Omental fat pad (tissue), 4 donors: Measurements from ENCODE around the gene SLC7A9. TPM values are rescaled to one million over a fixed set of nuclear protein-coding genes. Genes with fewer than 3 reads are reported as not detected.
"Not testable (repeated sequence)": the region's sequence is repeated elsewhere in the genome, so short reads cannot be mapped to it uniquely, and the experiment has no call there.

Experiments used
- ATAC-seq: fragments of 150-250 bp; one replicate; pipeline ENCODE4 v1.9.1; 2016; ENCODE audit warnings: mild to moderate bottlenecking, moderate library complexity; ENCODE audit not compliant: low FRiP score
- DNase-seq: peaks from one replicate; pipeline ENCODE4 v3.0.0-alpha.2; 2019; ENCODE audit warnings: low spot score
- total RNA-seq, 4 donors: library from RNA; depleted of rRNA; stranded (reverse); fragments of >200 nt; gene quantifications; one replicate each; pipeline ENCODE4 v1.1.0, GENCODE V29; 2016
- TF ChIP-seq, protein P1 (sequence below), 3 donors: fragments of 450-650 bp; IDR thresholded peaks; one replicate each; pipeline ENCODE4 v1.5.1; 2016 to 2017; ENCODE audit warnings: antibody characterized with exemption in 3 of 3, mild to moderate bottlenecking in 3 of 3, moderate library complexity in 2 of 3

SLC7A9 gene
- total RNA-seq, 4 donors from 2014 or later: 0.36 to 1.4 TPM; not detected in 2

DNA sequence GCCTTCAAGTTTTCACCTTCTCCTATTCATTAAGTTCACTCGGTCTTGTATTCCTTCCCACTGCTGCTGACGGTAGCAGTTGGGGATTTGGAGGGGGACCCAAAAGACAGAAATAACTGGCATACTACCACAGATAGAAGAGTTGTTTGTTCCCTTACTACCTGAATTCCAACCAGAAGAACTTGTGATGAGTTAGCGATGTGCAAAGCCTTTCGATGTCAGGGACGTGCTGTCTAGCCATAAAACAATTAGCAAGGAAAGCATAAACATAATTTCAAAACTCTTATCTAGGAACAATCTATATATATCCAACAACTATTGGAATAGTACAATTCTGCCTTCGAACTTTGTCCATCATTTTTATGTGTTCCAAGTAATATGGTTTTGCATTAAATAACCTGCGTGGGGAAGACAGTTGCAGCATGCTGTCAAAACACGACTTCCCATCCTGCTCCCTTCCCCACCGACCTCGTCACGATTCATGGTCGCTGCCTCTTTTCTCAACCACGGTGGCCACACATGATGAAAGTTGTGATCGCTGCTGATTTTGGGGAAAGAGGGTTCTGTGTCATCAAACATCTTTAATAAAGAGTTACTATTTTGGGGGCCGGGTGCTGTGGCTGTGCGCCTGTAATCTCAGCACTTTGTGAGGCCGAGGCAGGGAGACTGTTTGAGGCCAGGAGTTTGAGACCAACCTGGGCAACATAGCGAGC lies 3.8 kb upstream of the SLC7A9 start:
- TF ChIP-seq, protein P1, sequence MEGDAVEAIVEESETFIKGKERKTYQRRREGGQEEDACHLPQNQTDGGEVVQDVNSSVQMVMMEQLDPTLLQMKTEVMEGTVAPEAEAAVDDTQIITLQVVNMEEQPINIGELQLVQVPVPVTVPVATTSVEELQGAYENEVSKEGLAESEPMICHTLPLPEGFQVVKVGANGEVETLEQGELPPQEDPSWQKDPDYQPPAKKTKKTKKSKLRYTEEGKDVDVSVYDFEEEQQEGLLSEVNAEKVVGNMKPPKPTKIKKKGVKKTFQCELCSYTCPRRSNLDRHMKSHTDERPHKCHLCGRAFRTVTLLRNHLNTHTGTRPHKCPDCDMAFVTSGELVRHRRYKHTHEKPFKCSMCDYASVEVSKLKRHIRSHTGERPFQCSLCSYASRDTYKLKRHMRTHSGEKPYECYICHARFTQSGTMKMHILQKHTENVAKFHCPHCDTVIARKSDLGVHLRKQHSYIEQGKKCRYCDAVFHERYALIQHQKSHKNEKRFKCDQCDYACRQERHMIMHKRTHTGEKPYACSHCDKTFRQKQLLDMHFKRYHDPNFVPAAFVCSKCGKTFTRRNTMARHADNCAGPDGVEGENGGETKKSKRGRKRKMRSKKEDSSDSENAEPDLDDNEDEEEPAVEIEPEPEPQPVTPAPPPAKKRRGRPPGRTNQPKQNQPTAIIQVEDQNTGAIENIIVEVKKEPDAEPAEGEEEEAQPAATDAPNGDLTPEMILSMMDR (IDR thresholded peaks at IDR 0.05): no peak
- ATAC-seq (no peak), DNase-seq (no peak)

DNA sequence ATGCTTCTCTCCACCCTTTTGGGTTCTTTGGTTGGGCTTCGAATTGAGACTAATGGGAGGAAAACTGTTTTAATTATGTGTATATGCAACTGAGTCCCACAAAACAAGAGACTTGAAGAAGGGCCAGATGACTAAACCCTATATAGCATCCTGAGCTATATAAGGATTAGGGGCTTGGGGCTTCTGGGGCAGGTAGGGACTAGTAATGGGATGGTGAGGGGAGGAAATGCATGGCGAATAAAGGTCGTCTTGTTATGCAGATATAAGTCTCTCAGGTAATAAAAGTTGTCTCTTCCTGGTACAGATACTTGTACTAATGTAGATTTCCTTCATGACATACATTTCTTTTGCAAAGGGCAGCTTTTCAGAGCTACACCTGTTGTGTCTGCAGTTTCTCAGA lies 2.8 kb upstream of the SLC7A9 start:
- ATAC-seq: no peak

DNA sequence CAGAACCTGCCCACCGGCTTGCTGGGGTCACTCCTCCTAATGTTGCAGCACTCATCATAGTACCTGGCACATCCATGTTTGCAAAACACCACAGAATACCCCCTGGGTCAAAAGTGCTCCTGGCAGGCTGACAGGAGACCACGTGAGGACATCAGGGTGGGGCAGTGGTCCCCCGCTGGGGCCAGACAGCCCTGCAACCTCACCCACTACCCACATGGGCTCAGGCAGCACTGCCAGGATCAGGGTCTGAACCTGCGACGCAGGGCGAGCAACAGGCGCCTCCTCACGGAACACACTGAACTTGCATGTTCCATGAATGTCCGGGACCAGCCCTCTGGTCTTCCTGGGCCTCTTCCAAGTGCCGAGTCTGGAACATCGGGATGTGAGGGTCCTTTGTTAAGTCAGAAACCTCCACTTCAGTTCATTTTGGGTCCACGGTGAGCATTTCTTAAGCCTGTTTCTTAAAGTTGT lies 1.4 kb upstream of the SLC7A9 start:
- TF ChIP-seq, protein P1 (IDR thresholded peaks at IDR 0.05): no peak

More for the DNA sequence above, 2.8 kb upstream of the SLC7A9 start:
- TF ChIP-seq, protein P1 (IDR thresholded peaks at IDR 0.05): no peak
- no peak for DNase-seq

DNA sequence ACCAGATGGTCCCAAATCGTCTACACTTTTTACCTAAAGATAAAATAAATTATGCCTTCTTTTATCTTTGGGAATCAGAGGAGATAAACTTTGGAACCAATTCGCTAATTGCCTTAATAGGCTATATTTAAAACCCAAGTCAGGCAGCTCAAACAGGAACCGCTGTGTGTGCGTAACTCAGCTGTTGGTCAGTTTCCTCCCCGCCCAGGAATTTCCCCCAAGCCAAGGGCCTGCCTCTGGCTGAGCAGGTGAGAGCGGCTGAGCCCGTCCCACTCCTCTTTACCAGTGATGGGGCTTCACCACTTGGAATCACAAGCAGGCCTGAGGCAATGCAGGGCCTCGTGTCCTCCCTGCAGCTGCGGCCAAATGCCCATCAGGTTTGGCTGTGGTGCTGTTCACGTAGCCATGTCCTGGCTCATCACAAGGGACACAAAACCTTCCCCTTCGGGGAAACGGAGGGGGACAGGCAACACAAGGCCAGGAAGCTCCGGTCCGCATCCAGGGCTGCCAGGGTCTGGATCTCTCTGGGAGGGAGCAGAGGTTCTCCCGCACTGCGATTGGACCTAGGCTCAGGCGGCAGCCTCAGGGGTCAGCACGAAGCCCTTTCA lies 503 bp upstream of the SLC7A9 start:
- ATAC-seq: no peak
- DNase-seq: no peak
- TF ChIP-seq, protein P1 (IDR thresholded peaks at IDR 0.05): no peak

More for the DNA sequence above, 1.4 kb upstream of the SLC7A9 start:
- ATAC-seq (no peak), DNase-seq (no peak)

DNA sequence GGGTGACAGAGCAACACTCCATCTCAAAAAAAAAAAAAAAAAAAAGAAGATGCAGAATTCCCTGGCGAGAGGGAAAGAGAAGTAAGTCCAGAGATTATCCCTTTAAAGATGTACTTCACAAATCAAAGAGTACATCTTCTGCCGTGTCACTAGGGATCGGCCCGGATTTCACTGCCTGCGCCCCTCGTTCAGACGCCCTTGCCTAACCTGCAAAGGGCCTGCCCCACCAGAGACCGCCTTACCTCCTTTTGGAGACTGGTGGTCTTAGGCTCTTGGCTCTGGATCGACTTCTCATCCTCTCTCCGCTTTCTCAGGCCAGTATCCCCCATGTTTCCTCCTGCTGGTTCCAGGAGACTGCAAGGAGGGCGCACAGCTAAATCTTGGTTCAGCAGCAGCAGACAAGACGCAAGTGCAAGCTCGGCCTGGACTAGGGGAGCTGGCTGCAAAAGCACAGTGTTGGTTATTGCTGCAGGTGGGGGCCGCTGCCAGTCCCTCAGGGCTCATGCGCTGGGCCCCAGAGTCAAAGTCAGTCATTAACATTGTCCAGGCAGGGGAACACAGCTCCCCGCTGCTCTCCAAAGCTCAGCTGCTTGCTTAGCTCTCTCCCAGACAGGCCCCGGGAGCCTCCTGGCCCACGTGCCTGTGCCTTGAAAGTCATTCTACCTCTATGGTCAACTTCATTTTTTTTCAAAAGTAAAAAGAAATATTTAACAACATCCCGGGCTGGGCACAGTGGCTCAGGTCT lies 1.2 kb downstream of the SLC7A9 start:
- no peak for ATAC-seq
- TF ChIP-seq, protein P1 (IDR thresholded peaks at IDR 0.05): no peak
- no peak for DNase-seq

DNA sequence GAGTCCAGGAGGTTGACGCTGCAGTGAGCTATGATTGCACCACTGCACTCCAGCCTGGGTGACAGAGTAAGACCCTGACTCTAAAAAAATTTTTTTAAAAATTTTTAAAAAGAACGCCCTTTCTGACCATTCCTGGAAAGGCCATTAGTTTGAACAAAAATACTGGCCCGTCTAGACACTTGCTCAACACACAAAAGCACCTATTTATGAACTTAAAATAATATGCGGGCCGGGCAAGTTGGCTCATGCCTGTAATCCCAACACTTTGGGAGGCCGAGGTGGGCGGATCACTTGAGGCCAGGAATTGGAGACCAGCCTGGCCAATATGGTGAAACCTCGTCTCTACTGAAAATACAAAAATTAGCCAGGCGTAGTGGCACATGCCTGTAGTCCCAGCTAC lies 2.1 kb downstream of the SLC7A9 start:
- DNase-seq, ATAC-seq: not testable (repeated sequence)

DNA sequence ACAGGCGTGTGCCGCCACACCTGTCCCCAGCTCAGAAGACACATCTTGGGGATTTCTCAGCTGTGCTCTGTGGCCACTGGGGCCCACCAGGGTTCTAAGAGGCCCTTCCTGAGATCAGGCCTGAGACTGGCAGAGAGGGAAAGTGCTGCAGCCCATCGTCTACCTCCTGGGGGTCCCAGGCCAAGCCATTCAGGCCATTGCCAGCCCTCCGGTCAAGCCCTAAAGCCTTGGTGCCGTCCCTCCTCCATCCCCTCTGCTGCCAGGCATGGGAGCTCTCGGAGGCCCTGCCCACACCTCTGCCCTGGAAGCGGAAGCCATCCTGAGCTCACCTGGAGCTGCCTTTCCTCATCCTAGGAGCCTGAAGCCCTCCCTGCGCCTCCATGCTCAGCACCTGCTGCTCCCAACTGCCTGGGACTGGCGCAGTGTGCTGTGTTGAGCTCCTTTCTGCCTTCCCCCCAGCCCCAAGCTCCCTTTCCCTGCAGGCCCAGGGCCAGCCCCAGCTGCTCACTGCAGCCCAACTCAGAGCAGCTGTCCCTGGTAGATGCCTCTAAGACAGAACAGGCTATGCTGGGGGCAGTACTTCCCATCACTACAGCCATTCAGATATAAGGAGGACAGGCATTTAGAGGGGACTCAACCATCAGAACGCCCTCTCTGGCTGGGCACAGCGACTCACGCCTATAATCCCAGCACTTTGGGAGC lies 2.9 kb downstream of the SLC7A9 start:
- no peak for ATAC-seq
- TF ChIP-seq, protein P1 (IDR thresholded peaks at IDR 0.05): no peak
- no peak for DNase-seq
